Stimulated activated CD4-positive, alpha-beta T cell treated with anti-CD3 and anti-CD28 coated beads, Interleukin-4, amount 100 ng/mL, for 1 hour (primary cell): Measurements from ENCODE around the gene ACTR3C.
"Not testable (repeated sequence)": the region's sequence is repeated elsewhere in the genome, so short reads cannot be mapped to it uniquely, and the experiment has no call there.

ENCODE experiments used
- DNase-seq: peaks from one replicate; pipeline ENCODE4 v3.0.0-alpha.2; 2020

Gene ACTR3C

GRCh38 chr7:150334108-150334507, 10.8 kb upstream of the ACTR3C start:
- no peak for DNase-seq

- DNase-seq = no peak
Measured at GRCh38 chr7:150333659-150334058, 10.3 kb upstream of the ACTR3C start.

GRCh38 chr7:150332852-150333635, 9.7 kb upstream of the ACTR3C start:
- no peak for DNase-seq

- no peak for DNase-seq
Measured at GRCh38 chr7:150330211-150330885, 7.0 kb upstream of the ACTR3C start.

GRCh38 chr7:150329331-150330120, 6.2 kb upstream of the ACTR3C start:
- no peak for DNase-seq

- DNase-seq = no peak
Measured at GRCh38 chr7:150327308-150327707, 4.0 kb upstream of the ACTR3C start.

GRCh38 chr7:150326657-150327268, 3.4 kb upstream of the ACTR3C start:
- DNase-seq = no peak

- DNase-seq = no peak
Measured at GRCh38 chr7:150325901-150326300, 2.6 kb upstream of the ACTR3C start.

GRCh38 chr7:150325110-150325611, 1.8 kb upstream of the ACTR3C start:
- no peak for DNase-seq

GRCh38 chr7:150324373-150324961, 1.1 kb upstream of the ACTR3C start:
- DNase-seq = no peak

GRCh38 chr7:150323682-150324372, 482 bp upstream of the ACTR3C start:
- DNase-seq = peak; percentile 23

- DNase-seq = peak; percentile 46
Measured at GRCh38 chr7:150322114-150322832, 1.1 kb downstream of the ACTR3C start.

- no peak for DNase-seq
Measured at GRCh38 chr7:150321788-150322113, 1.6 kb downstream of the ACTR3C start.

- no peak for DNase-seq
Measured at GRCh38 chr7:150317748-150318444, 5.4 kb downstream of the ACTR3C start.

GRCh38 chr7:150316987-150317386, 6.4 kb downstream of the ACTR3C start:
- DNase-seq = not testable (repeated sequence)

- DNase-seq = no peak
Measured at GRCh38 chr7:150314639-150315239, 8.6 kb downstream of the ACTR3C start.

GRCh38 chr7:150313870-150314269, 9.5 kb downstream of the ACTR3C start:
- DNase-seq = no peak

GRCh38 chr7:150313367-150313809, 10.0 kb downstream of the ACTR3C start:
- no peak for DNase-seq

- not testable (repeated sequence) for DNase-seq
Measured at GRCh38 chr7:150312649-150313366, 10.5 kb downstream of the ACTR3C start.
